ENCODE results near the gene GAS5. TPM values are rescaled to one million over a fixed set of nuclear protein-coding genes. Genes with fewer than 3 reads are reported as not detected.
A peak's percentile ranks its signal among the peaks of the same experiment; 100 is the strongest.
"Not testable (repeated sequence)": the region's sequence is repeated elsewhere in the genome, so short reads cannot be mapped to it uniquely, and the experiment has no call there.

Gene GAS5
- total RNA-seq, 2 donors from 2014 or later: 646 to 717 TPM

DNA sequence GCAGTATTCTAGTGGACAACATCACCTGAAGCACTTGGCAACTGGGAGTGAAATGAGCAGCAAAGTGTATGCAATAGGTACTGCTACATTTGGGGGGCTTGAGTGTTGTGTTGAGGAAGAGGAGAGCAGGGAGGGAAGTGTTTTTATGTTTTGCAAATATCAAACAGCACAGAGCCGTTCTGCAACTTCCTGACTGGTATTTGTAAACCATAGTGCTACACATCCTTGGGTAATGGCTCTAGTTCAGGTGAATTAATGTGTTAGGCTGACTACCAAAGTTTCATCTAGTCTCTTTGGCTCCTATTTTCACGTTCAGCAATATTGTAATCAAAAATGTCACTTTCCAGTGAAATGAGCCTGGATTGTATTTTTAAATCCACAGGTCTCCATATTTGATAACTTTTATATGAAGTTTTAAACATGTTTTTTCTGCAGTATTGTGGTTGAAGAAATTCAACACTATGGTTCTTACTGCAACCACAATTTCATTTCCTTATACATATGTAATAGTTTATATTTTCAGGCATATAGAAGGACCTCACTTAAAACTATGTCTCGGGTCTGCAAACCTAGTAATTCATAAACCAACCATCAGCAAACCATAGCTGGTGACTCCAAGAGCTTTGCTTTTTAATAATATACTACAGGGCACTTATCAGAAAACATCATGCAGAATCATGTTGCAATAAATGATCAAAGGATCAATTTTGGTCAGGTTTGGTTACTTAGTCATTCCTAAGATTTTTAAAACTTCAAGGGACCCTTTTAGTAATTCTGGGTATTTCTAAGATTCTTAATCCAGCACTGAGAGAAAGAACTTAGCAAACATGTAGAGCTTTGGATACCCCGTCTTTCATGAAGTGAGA lies 19.2 kb upstream of the GAS5 start:
- ATAC-seq (replicated peaks): no peak
- Mint-ChIP-seq H3K27ac (no peak overlapping the region), H3K4me3 (no peak overlapping the region), H3K9me3 (no peaks in the 10 kb centered on the region), H3K27me3 (no peaks in the 10 kb centered on the region), H3K4me1 (peaks cover 6% of the 10 kb centered on the region), H3K36me3 (ENCODE audit: low read depth) (peaks cover 57% of the 10 kb centered on the region)

DNA sequence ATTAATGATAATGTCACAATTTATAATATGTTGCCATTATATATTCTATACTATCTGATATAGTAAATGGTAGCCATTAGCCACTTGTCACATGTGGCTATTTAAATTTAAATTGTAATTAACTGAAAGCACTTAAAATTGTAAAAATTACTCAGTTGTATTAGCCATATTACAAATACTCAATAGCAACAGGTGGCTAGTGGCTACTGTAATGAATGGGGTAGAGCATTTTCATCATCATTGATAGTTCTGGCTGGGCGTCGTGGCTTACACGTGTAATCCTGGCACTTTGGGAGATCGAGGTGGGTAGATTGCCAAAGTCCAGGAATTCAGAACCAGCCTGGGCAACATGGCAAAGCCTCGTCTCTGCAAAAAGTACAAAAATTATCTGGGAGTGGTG lies 16.9 kb upstream of the GAS5 start:
- Mint-ChIP-seq H3K27me3 (no peaks in the 10 kb centered on the region), H3K36me3 (ENCODE audit: low read depth) (peaks cover 44% of the 10 kb centered on the region), H3K4me3 (no peak overlapping the region), H3K9me3 (no peaks in the 10 kb centered on the region), H3K4me1 (peaks cover 6% of the 10 kb centered on the region), H3K27ac (no peak overlapping the region)
- ATAC-seq (replicated peaks): no peak

- H3K27ac Mint-ChIP-seq; H3K4me3 Mint-ChIP-seq; H3K9me3 Mint-ChIP-seq; H3K4me1 Mint-ChIP-seq; ATAC-seq (replicated peaks); H3K27me3 Mint-ChIP-seq: not testable (repeated sequence)
- peaks cover 55% of the 10 kb centered on the region for H3K36me3 Mint-ChIP-seq (ENCODE audit: low read depth)
These were observed 13.3 kb upstream of the GAS5 start for GRCh38 chr1:173881117-173881516.

DNA sequence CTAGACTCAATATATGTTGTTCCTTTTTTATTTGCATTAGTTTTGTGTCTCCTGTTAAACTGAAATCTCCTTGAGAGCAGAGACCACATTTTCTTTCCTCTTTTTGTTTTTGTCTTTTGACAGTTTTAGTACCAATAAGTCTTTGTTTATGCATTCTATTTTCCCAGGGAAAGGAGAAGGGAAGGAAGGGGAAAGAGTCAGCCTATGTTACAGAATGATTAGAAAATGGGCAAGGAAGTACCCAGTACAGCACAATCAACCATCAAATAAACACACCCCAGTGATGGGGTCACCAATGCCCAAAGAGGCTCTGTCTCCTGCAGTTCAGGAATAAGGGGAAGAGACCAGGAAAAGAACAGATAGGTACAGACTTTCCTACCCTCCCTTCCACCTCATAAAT lies 10.5 kb upstream of the GAS5 start:
- no peaks in the 10 kb centered on the region for H3K4me1 Mint-ChIP-seq
- H3K9me3 Mint-ChIP-seq: no peaks in the 10 kb centered on the region
- ATAC-seq (replicated peaks): no peak
- H3K27ac Mint-ChIP-seq: peak overlapping the region; percentile 9
- no peaks in the 10 kb centered on the region for H3K27me3 Mint-ChIP-seq
- H3K36me3 Mint-ChIP-seq (ENCODE audit: low read depth): peaks cover 62% of the 10 kb centered on the region
- no peak overlapping the region for H3K4me3 Mint-ChIP-seq

DNA sequence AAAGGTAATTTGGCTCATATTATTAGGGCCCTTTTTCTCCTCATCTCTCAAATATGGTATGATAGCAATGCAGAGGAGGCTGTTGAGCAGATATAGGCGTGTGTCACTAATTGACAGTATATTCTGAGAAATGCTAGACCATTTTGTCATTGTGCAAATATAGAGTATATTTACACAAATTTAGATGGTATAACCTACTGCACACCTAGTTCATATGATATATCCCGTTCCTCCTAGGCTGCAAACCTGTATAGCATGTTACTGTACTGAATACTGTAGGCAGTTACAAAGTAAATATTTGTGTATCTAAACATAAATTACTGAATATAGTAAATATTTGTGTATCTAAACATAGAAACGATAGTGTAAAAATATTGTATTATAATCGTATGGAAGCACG lies 8.9 kb upstream of the GAS5 start:
- no peak overlapping the region for H3K27ac Mint-ChIP-seq
- peaks cover 73% of the 10 kb centered on the region for H3K36me3 Mint-ChIP-seq (ENCODE audit: low read depth)
- peaks cover 5% of the 10 kb centered on the region for H3K4me1 Mint-ChIP-seq
- no peaks in the 10 kb centered on the region for H3K9me3 Mint-ChIP-seq
- ATAC-seq (replicated peaks): no peak
- H3K27me3 Mint-ChIP-seq: no peaks in the 10 kb centered on the region
- H3K4me3 Mint-ChIP-seq: no peak overlapping the region

- H3K27ac Mint-ChIP-seq: peak overlapping the region; percentile 97
- peaks cover 65% of the 10 kb centered on the region for H3K36me3 Mint-ChIP-seq (ENCODE audit: low read depth)
- H3K9me3 Mint-ChIP-seq: no peaks in the 10 kb centered on the region
- no peaks in the 10 kb centered on the region for H3K27me3 Mint-ChIP-seq
- no peak for ATAC-seq (replicated peaks)
- H3K4me1 Mint-ChIP-seq: peaks cover 20% of the 10 kb centered on the region
- peak overlapping the region; percentile 88 for H3K4me3 Mint-ChIP-seq
These were observed 3.7 kb upstream of the GAS5 start for GRCh38 chr1:173871500-173871899.

GRCh38 chr1:173871091-173871490 lies 3.3 kb upstream of the GAS5 start:
- peak overlapping the region; percentile 88 for H3K4me3 Mint-ChIP-seq
- no peak for ATAC-seq (replicated peaks)
- H3K36me3 Mint-ChIP-seq (ENCODE audit: low read depth): peaks cover 65% of the 10 kb centered on the region
- H3K4me1 Mint-ChIP-seq: peaks cover 20% of the 10 kb centered on the region
- H3K27me3 Mint-ChIP-seq: no peaks in the 10 kb centered on the region
- no peaks in the 10 kb centered on the region for H3K9me3 Mint-ChIP-seq
- peak overlapping the region; percentile 97 for H3K27ac Mint-ChIP-seq

GRCh38 chr1:173870252-173871075 lies 2.7 kb upstream of the GAS5 start:
- H3K9me3 Mint-ChIP-seq: no peaks in the 10 kb centered on the region
- ATAC-seq (replicated peaks): peak; percentile 30
- H3K36me3 Mint-ChIP-seq (ENCODE audit: low read depth): peaks cover 65% of the 10 kb centered on the region
- H3K27ac Mint-ChIP-seq: peak overlapping the region; percentile 97
- peak overlapping the region; percentile 88 for H3K4me3 Mint-ChIP-seq
- H3K27me3 Mint-ChIP-seq: no peaks in the 10 kb centered on the region
- H3K4me1 Mint-ChIP-seq: peaks cover 21% of the 10 kb centered on the region

- Mint-ChIP-seq H3K27me3 (no peaks in the 10 kb centered on the region), H3K27ac (peak overlapping the region; percentile 93), H3K4me1 (peaks cover 34% of the 10 kb centered on the region), H3K4me3 (peak overlapping the region; percentile 88), H3K9me3 (no peaks in the 10 kb centered on the region), H3K36me3 (ENCODE audit: low read depth) (peaks cover 72% of the 10 kb centered on the region)
- ATAC-seq (replicated peaks): no peak
These were observed 1.2 kb upstream of the GAS5 start for GRCh38 chr1:173869021-173869359.

GRCh38 chr1:173868266-173869020 lies 654 bp upstream of the GAS5 start, which contains the start of gene ZBTB37:
ZBTB37 (plus strand) TSS chr1:173868380; CDS start chr1:173870226, 1,846 bp downstream.
- Mint-ChIP-seq H3K27ac (peak within 1 kb of the TSS; percentile 93), H3K36me3 (ENCODE audit: low read depth) (peaks cover 72% of the 10 kb centered on the region), H3K27me3 (no peaks in the 10 kb centered on the region), H3K9me3 (no peaks in the 10 kb centered on the region), H3K4me3 (peak within 1 kb of the TSS; percentile 88), H3K4me1 (peaks cover 38% of the 10 kb centered on the region)
- ATAC-seq (replicated peaks): peak; percentile 69

GRCh38 chr1:173867141-173867752 lies 542 bp downstream of the GAS5 start:
- Mint-ChIP-seq H3K9me3 (no peaks in the 10 kb centered on the region), H3K27ac (peak overlapping the region; percentile 93), H3K36me3 (ENCODE audit: low read depth) (peaks cover 73% of the 10 kb centered on the region), H3K27me3 (no peaks in the 10 kb centered on the region), H3K4me3 (peak overlapping the region; percentile 88), H3K4me1 (peaks cover 34% of the 10 kb centered on the region)
- ATAC-seq (replicated peaks): peak; percentile 0

- Mint-ChIP-seq H3K27me3 (no peaks in the 10 kb centered on the region), H3K9me3 (no peaks in the 10 kb centered on the region), H3K36me3 (ENCODE audit: low read depth) (peaks cover 78% of the 10 kb centered on the region), H3K27ac (peak overlapping the region; percentile 93), H3K4me3 (peak overlapping the region; percentile 88), H3K4me1 (peaks cover 31% of the 10 kb centered on the region)
- ATAC-seq (replicated peaks): no peak
These were observed 1.2 kb downstream of the GAS5 start for GRCh38 chr1:173866413-173867115.

DNA sequence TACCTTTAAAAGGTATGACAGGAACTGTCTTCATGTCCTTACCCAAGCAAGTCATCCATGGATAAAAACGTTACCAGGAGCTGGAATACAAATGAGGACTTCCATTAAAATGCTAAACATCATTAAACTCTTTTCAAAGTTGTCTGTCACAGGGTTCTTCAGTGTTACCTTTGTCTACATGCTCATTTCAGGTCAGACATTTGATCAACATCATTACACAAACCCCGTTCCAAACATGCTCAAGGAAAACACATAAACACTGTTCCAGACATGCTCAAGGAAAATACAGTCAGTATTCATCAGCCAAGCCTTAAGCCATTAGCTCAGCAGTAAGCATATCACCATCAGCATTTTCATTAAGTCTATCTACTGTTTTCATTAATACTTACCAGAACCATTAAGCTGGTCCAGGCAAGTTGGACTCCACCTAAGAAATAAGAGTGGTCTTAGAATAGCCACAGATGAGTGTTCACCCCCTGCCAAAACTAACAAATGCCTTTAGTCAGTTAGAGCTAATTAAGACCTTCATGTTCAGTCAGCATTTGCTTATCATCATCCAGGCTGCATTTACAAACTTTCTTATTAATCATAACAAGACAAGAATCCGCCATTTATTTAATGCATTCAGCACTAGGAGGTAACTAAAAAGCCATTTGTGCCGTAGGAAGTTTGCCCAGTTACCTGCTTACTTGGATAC lies 2.2 kb downstream of the GAS5 start:
- Mint-ChIP-seq H3K27ac (peak overlapping the region; percentile 93), H3K9me3 (no peaks in the 10 kb centered on the region), H3K36me3 (ENCODE audit: low read depth) (peaks cover 78% of the 10 kb centered on the region), H3K27me3 (no peaks in the 10 kb centered on the region), H3K4me3 (peak overlapping the region; percentile 88), H3K4me1 (peaks cover 23% of the 10 kb centered on the region)
- ATAC-seq (replicated peaks): no peak

All from activated T-helper 17 cell treated with anti-CD3 and anti-CD28 coated beads, Interleukin-2, amount 50 U/mL, for 72 hours (primary cell).